ENCODE results near the gene GPSM1. TPM values are rescaled to one million over a fixed set of nuclear protein-coding genes. Genes with fewer than 3 reads are reported as not detected.

GPSM1 gene
- total RNA-seq, 1 donor from 2014 or later, result 6.2 TPM

- Histone ChIP-seq H3K4me2 (no peak overlapping the region), H3F3A (ENCODE audit: low read depth) (no peaks in the 10 kb centered on the region), H3K9me3 (ENCODE audit: low read depth) (no peaks in the 10 kb centered on the region), H3K9ac (no peak overlapping the region), H2AFZ (replicated peaks) (no peak overlapping the region), H3K79me2 (ENCODE audit: low read depth) (peaks cover 9% of the 10 kb centered on the region), H3K4me1 (no peaks in the 10 kb centered on the region), H3K27me3 (no peaks in the 10 kb centered on the region), H4K20me1 (ENCODE audit: low read depth) (peaks cover 9% of the 10 kb centered on the region), H3K36me3 (no peaks in the 10 kb centered on the region), H3K27ac (no peak overlapping the region), H3K4me3 (no peak overlapping the region)
- Mint-ChIP-seq H3K27ac (no peak overlapping the region), H3K36me3 (peaks cover 14% of the 10 kb centered on the region), H3K4me3 (no peak overlapping the region), H3K4me1 (peaks cover 4% of the 10 kb centered on the region), H3K9me3 (no peaks in the 10 kb centered on the region), H3K27me3 (ENCODE audit: insufficient read depth, low read depth) (no peaks in the 10 kb centered on the region)
- TF ChIP-seq EZH2 (IDR thresholded peaks at IDR 0.05) (no peak), EZH2phosphoT487 (IDR thresholded peaks at IDR 0.05) (no peak)
- TF ChIP-seq, protein P1, sequence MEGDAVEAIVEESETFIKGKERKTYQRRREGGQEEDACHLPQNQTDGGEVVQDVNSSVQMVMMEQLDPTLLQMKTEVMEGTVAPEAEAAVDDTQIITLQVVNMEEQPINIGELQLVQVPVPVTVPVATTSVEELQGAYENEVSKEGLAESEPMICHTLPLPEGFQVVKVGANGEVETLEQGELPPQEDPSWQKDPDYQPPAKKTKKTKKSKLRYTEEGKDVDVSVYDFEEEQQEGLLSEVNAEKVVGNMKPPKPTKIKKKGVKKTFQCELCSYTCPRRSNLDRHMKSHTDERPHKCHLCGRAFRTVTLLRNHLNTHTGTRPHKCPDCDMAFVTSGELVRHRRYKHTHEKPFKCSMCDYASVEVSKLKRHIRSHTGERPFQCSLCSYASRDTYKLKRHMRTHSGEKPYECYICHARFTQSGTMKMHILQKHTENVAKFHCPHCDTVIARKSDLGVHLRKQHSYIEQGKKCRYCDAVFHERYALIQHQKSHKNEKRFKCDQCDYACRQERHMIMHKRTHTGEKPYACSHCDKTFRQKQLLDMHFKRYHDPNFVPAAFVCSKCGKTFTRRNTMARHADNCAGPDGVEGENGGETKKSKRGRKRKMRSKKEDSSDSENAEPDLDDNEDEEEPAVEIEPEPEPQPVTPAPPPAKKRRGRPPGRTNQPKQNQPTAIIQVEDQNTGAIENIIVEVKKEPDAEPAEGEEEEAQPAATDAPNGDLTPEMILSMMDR (IDR thresholded peaks at IDR 0.05), result no peak
- no peak for DNase-seq (ENCODE audit: low spot score)
Observed at GRCh38 chr9:136393531-136393930, 66.2 kb downstream of the GPSM1 start.

DNA sequence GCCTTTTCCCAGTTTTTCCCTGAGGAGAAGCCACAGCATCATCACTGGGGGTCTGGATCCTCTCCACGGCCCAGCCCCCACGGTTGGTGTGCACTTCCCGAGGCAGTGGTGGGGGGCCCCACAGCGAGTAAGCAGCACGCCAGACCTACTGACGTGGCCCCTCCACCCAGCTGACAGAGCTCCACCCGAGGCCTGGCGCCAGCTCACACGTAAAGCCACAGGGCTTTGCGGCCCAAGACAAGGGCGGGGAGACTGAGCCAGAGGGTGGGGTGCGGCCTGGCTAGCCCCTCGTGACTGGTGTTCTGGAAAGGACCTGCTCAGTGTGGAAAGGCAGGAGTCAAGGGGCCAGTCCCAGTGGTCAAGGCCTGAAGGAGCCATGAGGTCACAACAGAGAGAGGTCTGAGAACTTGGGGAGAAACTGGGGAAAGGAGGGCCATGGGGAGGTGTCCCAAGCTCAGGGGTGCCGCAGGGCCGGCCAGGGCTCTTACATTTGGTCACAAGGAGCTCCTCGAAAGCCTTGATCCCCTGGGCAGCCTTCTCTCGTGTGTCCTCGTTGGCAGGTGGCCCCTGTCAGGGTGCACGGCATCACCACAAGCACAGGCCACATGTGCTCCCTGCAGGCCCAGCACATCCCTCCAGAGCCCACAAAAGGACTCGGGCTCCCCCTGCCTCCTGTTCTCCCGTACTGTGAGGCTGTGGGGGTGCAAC lies 67.1 kb downstream of the GPSM1 start:
- Mint-ChIP-seq H3K4me3 (no peak overlapping the region), H3K36me3 (peaks cover 14% of the 10 kb centered on the region), H3K9me3 (no peaks in the 10 kb centered on the region), H3K27ac (no peak overlapping the region), H3K27me3 (ENCODE audit: insufficient read depth, low read depth) (no peaks in the 10 kb centered on the region), H3K4me1 (peaks cover 12% of the 10 kb centered on the region)
- no peaks in the 10 kb centered on the region for H3K9me3 ChIP-seq (ENCODE audit: low read depth)
- no peak for DNase-seq (ENCODE audit: low spot score)
- peaks cover 19% of the 10 kb centered on the region for H3K79me2 ChIP-seq (ENCODE audit: low read depth)
- no peaks in the 10 kb centered on the region for H3F3A ChIP-seq (ENCODE audit: low read depth)
- no peak overlapping the region for H3K27ac ChIP-seq
- no peak overlapping the region for H3K9ac ChIP-seq
- no peaks in the 10 kb centered on the region for H3K27me3 ChIP-seq
- H4K20me1 ChIP-seq (ENCODE audit: low read depth), result peaks cover 19% of the 10 kb centered on the region
- H2AFZ ChIP-seq (replicated peaks), result no peak overlapping the region
- H3K4me3 ChIP-seq, result no peak overlapping the region
- no peaks in the 10 kb centered on the region for H3K4me1 ChIP-seq
- TF ChIP-seq, protein P1 (IDR thresholded peaks at IDR 0.05), result no peak
- TF ChIP-seq EZH2 (IDR thresholded peaks at IDR 0.05) (no peak), EZH2phosphoT487 (IDR thresholded peaks at IDR 0.05) (no peak)
- no peaks in the 10 kb centered on the region for H3K36me3 ChIP-seq
- H3K4me2 ChIP-seq, result no peak overlapping the region

DNA sequence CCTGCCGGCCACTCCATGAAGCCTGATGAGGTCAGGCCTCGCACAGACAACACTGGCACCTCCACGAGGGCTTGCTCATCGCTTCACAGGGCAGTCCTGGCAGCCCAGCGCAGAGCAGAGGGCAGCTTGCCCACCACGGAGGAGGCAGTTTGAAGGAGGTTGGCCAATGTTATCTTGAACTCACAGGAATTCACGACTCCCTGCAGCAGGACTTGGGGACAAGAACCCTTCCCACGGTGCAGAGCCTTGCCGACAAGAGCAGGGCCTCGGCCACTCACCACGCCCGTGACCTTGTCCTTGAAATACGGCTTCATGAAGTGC lies 67.6 kb downstream of the GPSM1 start:
- Histone ChIP-seq H3K27me3 (no peaks in the 10 kb centered on the region), H3K4me3 (no peak overlapping the region), H4K20me1 (ENCODE audit: low read depth) (peaks cover 20% of the 10 kb centered on the region), H3K79me2 (ENCODE audit: low read depth) (peaks cover 24% of the 10 kb centered on the region), H3K27ac (no peak overlapping the region), H3K4me1 (no peaks in the 10 kb centered on the region), H3K4me2 (no peak overlapping the region), H3K9me3 (ENCODE audit: low read depth) (no peaks in the 10 kb centered on the region), H3K9ac (no peak overlapping the region), H3K36me3 (no peaks in the 10 kb centered on the region), H2AFZ (replicated peaks) (no peak overlapping the region), H3F3A (ENCODE audit: low read depth) (no peaks in the 10 kb centered on the region)
- Mint-ChIP-seq H3K9me3 (no peaks in the 10 kb centered on the region), H3K27me3 (ENCODE audit: insufficient read depth, low read depth) (no peaks in the 10 kb centered on the region), H3K27ac (no peak overlapping the region), H3K4me3 (no peak overlapping the region), H3K4me1 (peaks cover 12% of the 10 kb centered on the region), H3K36me3 (peaks cover 11% of the 10 kb centered on the region)
- TF ChIP-seq EZH2 (IDR thresholded peaks at IDR 0.05) (no peak), EZH2phosphoT487 (IDR thresholded peaks at IDR 0.05) (no peak)
- TF ChIP-seq, protein P1 (IDR thresholded peaks at IDR 0.05), result no peak
- no peak for DNase-seq (ENCODE audit: low spot score)
